ENCODE data around the gene ARMC9.
"Not testable (repeated sequence)": the region's sequence is repeated elsewhere in the genome, so short reads cannot be mapped to it uniquely, and the experiment has no call there.

DNA sequence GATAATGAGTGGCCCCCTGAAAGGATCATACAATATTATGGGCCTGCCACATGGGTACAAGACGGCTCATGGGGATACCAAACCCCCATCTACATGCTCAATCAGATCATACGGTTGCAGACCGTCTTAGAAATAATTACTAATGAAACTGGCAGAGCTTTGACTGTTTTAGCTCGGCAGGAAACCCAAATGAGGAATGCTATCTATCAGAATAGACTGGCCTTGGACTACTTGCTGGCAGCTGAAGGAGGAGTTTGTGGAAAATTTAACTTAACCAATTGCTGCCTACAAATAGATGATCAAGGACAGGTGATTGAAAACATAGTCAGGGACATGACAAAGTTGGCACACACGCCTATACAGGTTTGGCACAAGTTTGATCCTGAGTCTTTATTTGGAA, 209.3 kb downstream of the ARMC9 start:
- not testable (repeated sequence) for TF ChIP-seq CTCF, POLR2A (IDR thresholded peaks at IDR 0.05)

Data from testis (tissue), 2 donors.